Kidney epithelial cell (primary cell): ENCODE results near the gene NTRK3. TPM values are rescaled to one million over a fixed set of nuclear protein-coding genes. Genes with fewer than 3 reads are reported as not detected.

Source experiments
- DNase-seq: peaks from one replicate; pipeline ENCODE4 v3.0.0-alpha.2; 2010; ENCODE audit warnings: low read depth
- H3K27me3 ChIP-seq: 2 replicates; pipeline ENCODE4 v1.6.0; 2011; ENCODE audit warnings: low read length; ENCODE audit not compliant: control insufficient read depth, insufficient read depth
- H3K36me3 ChIP-seq: 2 replicates; pipeline ENCODE4 v1.5.1; 2011; ENCODE audit warnings: low read length; ENCODE audit not compliant: control insufficient read depth, insufficient read depth
- H3K4me3 ChIP-seq: 2 replicates; pipeline ENCODE4 v1.5.1; 2011; ENCODE audit warnings: low read depth, mild to moderate bottlenecking, control low read depth, low read length
- total RNA-seq: library from RNA; depleted of rRNA; stranded (reverse); fragments of >200 nt; gene quantifications from 2 replicates; pipeline ENCODE4 v1.2.3, GENCODE V29; 2015
- TF ChIP-seq, protein P1 (sequence below): IDR thresholded peaks from 2 replicates; pipeline ENCODE4 v1.5.1; 2011; ENCODE audit warnings: mild to moderate bottlenecking, moderate library complexity, low read length, control low read depth, inconsistent platforms; ENCODE audit not compliant: insufficient read depth, poor library complexity, severe bottlenecking

The NTRK3 gene
- total RNA-seq, 1 donor from 2014 or later: not detected

DNA sequence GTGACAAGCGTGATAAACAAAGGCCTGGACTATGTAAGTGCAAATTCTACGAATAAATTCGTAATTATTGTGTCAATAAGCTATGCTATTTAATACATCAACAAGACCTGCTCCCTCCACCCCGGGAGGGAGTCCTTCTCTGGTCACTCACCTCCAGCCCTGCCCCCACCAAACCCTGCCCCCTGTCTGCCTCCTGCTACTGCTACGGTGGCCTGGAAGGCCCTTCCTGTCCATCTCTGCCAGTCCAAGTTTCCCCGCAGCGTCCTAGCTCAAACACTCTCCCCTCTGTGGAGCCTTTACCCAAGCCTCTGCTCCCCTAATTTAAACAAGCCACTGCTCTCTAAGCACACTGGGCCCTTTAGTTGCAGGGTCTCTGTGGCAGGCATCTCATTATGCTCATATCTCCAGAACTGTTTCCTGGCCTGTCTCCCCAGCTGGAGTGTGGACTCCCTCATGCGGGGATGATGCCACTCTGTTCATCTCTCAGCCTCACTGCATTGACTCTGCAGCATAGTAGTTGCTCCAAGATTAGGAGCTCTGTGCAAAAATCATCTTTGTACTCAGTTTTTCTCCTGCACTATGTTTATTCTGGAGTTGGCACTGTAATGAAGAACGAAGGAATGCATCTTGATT is 241.2 kb downstream of the NTRK3 start:
- DNase-seq: no peak
- TF ChIP-seq, protein P1, sequence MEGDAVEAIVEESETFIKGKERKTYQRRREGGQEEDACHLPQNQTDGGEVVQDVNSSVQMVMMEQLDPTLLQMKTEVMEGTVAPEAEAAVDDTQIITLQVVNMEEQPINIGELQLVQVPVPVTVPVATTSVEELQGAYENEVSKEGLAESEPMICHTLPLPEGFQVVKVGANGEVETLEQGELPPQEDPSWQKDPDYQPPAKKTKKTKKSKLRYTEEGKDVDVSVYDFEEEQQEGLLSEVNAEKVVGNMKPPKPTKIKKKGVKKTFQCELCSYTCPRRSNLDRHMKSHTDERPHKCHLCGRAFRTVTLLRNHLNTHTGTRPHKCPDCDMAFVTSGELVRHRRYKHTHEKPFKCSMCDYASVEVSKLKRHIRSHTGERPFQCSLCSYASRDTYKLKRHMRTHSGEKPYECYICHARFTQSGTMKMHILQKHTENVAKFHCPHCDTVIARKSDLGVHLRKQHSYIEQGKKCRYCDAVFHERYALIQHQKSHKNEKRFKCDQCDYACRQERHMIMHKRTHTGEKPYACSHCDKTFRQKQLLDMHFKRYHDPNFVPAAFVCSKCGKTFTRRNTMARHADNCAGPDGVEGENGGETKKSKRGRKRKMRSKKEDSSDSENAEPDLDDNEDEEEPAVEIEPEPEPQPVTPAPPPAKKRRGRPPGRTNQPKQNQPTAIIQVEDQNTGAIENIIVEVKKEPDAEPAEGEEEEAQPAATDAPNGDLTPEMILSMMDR: no peak
- Histone ChIP-seq H3K4me3 (no peak overlapping the region), H3K27me3 (no peaks in the 10 kb centered on the region), H3K36me3 (no peaks in the 10 kb centered on the region)

DNA sequence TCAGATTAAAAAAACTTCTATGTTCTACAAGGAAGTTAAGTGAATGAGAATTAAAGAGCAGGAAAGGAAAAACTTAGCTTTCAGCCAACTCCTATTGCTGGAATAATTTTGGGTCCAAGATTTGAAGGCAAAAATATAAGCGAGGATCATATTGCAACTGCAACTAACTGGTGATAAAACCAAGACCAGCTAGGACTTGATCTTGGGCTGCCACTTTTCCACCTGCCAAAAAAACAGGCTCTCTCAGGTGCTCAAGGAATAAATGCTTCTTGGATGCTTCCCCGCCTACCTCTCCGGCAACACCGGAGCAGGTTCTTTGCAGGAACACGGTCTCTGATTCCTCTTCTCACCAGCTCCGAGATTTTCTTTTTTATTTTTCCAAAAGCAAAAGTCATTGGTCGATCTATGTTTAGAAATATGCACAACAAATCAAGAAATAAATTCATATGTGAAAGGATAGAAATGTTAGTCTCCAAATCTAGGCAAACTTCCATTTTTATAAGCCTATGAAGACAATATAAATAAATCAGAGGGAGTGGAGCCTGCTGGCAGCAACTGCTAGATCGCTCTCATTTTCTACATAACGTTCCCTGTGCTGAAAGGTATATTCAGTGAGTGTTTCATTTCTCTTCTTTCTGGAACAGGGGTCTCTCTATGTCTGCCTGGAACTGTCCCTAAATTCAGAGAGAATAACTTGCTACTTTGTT is 241.9 kb downstream of the NTRK3 start:
- H3K4me3 ChIP-seq: no peak overlapping the region
- TF ChIP-seq, protein P1: no peak
- no peak for DNase-seq

DNA sequence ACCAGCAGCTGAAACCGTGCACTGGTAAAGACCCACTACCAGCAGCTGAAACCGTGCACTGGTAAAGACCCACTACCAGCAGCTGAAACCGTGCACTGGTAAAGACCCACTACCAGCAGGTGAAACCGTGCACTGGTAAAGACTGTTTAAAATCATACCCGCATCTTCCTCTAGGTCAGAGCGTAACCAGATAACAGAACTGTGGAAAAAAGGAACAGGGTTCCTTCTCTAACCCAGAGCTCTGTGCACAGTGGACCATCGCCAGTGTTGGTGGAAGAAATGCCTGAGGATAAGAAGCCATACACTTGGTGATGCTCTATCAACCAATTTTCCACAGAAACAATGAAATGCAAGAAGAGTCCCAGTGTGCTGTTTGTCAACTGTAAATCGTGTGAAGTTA is 243.4 kb downstream of the NTRK3 start:
- Histone ChIP-seq H3K36me3 (no peaks in the 10 kb centered on the region), H3K27me3 (no peaks in the 10 kb centered on the region), H3K4me3 (no peak overlapping the region)
- TF ChIP-seq, protein P1: no peak
- DNase-seq: no peak

More for the DNA sequence above, 241.9 kb downstream of the NTRK3 start:
- Histone ChIP-seq H3K36me3 (no peaks in the 10 kb centered on the region), H3K27me3 (no peaks in the 10 kb centered on the region)

DNA sequence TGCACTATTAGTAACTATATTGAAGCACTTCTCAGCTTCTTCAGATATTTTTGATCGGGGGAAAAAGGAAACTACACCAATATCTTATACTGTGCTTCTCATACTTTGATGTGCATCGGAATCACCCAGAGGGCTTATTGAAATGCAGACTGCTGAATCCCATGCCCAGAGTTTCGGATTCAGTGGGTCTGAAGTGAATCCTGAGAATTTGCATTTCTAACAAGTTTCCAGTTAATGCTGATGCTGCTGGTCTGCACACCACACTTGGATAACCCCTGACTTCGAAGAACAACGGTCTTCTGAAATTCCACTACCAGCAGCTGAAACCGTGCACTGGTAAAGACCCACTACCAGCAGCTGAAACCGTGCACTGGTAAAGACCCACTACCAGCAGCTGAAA is 243.9 kb downstream of the NTRK3 start:
- DNase-seq: no peak
- no peaks in the 10 kb centered on the region for H3K36me3 ChIP-seq
- H3K4me3 ChIP-seq: no peak overlapping the region
- TF ChIP-seq, protein P1: no peak
- H3K27me3 ChIP-seq: no peaks in the 10 kb centered on the region

DNA sequence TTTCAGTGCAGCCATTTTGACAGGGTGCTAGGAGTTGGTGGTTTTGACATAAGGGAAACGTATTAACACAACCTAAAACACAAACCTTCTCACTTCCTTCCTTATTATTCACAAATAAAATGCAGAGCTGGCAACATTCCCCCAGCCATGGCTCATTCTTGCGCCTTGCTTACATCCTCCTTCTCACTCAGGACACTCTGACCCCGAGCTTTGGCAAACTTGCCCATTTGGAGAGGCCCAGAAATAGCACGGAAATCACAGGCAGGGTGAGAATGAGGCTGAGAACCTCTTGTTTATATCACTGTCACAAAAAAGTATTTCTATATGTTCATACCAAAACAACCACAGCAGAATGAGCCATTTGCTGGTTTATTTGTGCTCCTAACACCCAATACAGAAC is 244.3 kb downstream of the NTRK3 start:
- Histone ChIP-seq H3K27me3 (no peaks in the 10 kb centered on the region), H3K36me3 (no peaks in the 10 kb centered on the region), H3K4me3 (no peak overlapping the region)
- TF ChIP-seq, protein P1: no peak
- DNase-seq: no peak
